ENCODE measurements around the gene RBM33. TPM values are rescaled to one million over a fixed set of nuclear protein-coding genes. Genes with fewer than 3 reads are reported as not detected.

RBM33 gene
- total RNA-seq = 72.1 TPM

GRCh38 chr7:155644178-155644970 is at the start of gene RBM33:
TSS of gene RBM33 (plus strand) at chr7:155644661. CDS start at chr7:155644877, 216 bp downstream.

DNA sequence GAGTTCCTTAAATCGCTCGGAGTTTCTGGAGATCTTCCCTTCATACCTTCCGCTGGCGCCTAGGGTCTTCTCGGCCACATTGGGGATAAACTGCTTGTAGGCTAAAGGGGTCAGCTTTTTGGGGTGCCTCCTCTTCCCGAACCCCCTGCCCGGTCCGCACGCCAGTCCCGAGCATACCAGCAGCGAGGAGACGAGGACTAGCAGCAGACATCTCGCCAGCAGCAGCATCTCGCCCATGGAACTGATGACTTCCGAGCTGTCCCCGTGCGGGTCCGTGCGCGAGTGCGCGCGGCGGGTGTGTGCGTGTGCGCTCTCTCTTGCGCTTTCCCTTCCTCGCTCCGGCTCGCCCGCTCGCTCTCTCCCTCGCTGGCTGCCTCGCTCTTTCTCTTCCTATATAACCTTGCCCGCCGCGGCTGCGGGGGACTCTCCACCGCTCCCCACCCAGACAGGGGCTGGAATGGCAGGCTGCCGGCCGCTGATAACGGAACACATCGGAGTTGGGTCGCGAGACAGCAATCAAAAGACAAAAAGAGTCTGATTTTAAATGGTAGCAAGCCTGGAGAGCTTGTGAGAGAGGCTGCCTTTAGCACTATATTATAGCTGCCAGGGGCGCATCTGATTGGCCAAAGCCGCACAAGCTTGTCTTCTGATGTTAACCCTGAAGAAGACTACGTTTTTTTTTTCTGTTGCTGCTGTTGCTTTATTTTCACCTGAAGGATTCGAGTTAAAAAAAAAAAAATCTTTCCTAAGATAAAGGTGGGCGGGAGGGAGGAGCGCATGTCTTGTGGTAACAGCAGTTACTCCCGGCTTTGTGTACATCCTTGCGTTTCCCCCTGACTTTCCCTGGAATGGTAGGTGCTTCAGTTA is 167.7 kb downstream of the RBM33 start, which contains the start of gene SHH:
TSS of gene SHH (minus strand) at position 569 of the 867 bp plus-strand sequence. CDS start at position 228, 341 bp downstream.

Other genes with a start within 250 kb of the RBM33 start
- gene EN2, start 186.5 kb upstream of the RBM33 start, total RNA-seq = 0.11 TPM
- not detected for gene CNPY1, start 98.1 kb upstream of the RBM33 start, total RNA-seq
- gene SHH, start 167.8 kb downstream of the RBM33 start, total RNA-seq = 0.33 TPM

Data from camera-type eye (tissue), 1 donor.